ENCODE data around the gene FMNL2. TPM values are rescaled to one million over a fixed set of nuclear protein-coding genes. Genes with fewer than 3 reads are reported as not detected.
A peak's percentile ranks its signal among the peaks of the same experiment; 100 is the strongest.

Gene FMNL2
- total and polyA plus RNA-seq, 2 of the 4 experiments (the other 2 are of a cell fraction) = 10.9 to 11.4 TPM

- ChIA-PET CTCF (no interaction called here), POLR2A (ENCODE audit: unreplicated experiment) (no interaction called here)
Measured at GRCh38 chr2:152322222-152322621, 12.8 kb upstream of the FMNL2 start.

More at GRCh38 chr2:152322222-152322621, 12.8 kb upstream of the FMNL2 start:
- Histone ChIP-seq H2BK15ac (ENCODE audit: low read depth, low read length) (no peak overlapping the region), H2BK120ac (ENCODE audit: low read depth, low read length) (no peak overlapping the region), H3K23ac (ENCODE audit: low read depth, low read length) (no peak overlapping the region), H3K18ac (ENCODE audit: low read depth, low read length) (no peak overlapping the region), H3K14ac (replicated peaks; ENCODE audit: low read depth, low read length) (no peak overlapping the region), H3K56ac (ENCODE audit: extremely low read depth, insufficient read depth, low read length) (no peak overlapping the region), H2AFZ (replicated peaks; ENCODE audit: low read length, poor library complexity) (no peak overlapping the region), H4K8ac (ENCODE audit: low read depth in 2 of 2, low read length in 2 of 2) (no peak overlapping the region), H3K9ac (ENCODE audit: low read depth, low read length) (no peak overlapping the region), H4K20me1 (ENCODE audit: insufficient read depth, low read length) (no peaks in the 10 kb centered on the region), H3K36me3 (ENCODE audit: control insufficient read depth, insufficient read depth, low read length) (no peaks in the 10 kb centered on the region), H3K9me1 (ENCODE audit: insufficient read depth, low read length) (no peaks in the 10 kb centered on the region), H4K91ac (ENCODE audit: insufficient read depth, low read depth, low read length) (no peak overlapping the region), H3K4me1 (ENCODE audit: control insufficient read depth, insufficient read depth, low read length) (peaks cover 3% of the 10 kb centered on the region), H3K27ac (ENCODE audit: insufficient read depth, low read length) (no peak overlapping the region), H3K4ac (ENCODE audit: low read depth, low read length) (peak overlapping the region; percentile 42; the same call in 1 of the 2 replicates), H2BK20ac (ENCODE audit: low read depth, low read length) (no peak overlapping the region), H2BK5ac (ENCODE audit: low read depth, low read length, poor library complexity, severe bottlenecking) (no peak overlapping the region), H4K5ac (ENCODE audit: low read depth, low read length) (no peak overlapping the region), H3K9me3 (ENCODE audit: control insufficient read depth, insufficient read depth, low read length) (no peaks in the 10 kb centered on the region), H2AK9ac (replicated peaks; ENCODE audit: low read depth, low read length, poor library complexity) (no peak overlapping the region), H3K4me3 (ENCODE audit: insufficient read depth, low read depth, low read length) (no peak overlapping the region), H2AK5ac (ENCODE audit: low read depth, low read length) (no peak overlapping the region), H3K79me1 (ENCODE audit: low read depth in 1 of 2, low read length in 2 of 2) (no peaks in the 10 kb centered on the region), H3K27me3 (ENCODE audit: control insufficient read depth, insufficient read depth, low read length) (no peaks in the 10 kb centered on the region), H3K4me2 (ENCODE audit: low read depth, low read length) (no peak overlapping the region)
- ATAC-seq (ENCODE audit: low read depth) = peak; percentile 75
- 0% methylated on average over 1 of the region's 4 CpGs; no CpG with 5 or more reads in 1 of the 2 experiments for WGBS, 2 experiments (ENCODE audit: extremely low coverage in 2 of 2, insufficient read length in 1 of 2)
- in situ Hi-C loops (cut with MboI; ENCODE audit: low sequenced_read_pairs) = no loop called here
- intact Hi-C loops (cut with micrococcal nuclease) = no loop called here
- DNase-seq = no peak
- no peak for TF ChIP-seq BHLHE40 (IDR thresholded peaks at IDR 0.05; ENCODE audit: low read depth, low read length)
- no peak for TF ChIP-seq MAFK (IDR thresholded peaks at IDR 0.05; ENCODE audit: low read depth, low read length)
- TF ChIP-seq RCOR1 (IDR thresholded peaks at IDR 0.05; ENCODE audit: insufficient replicate concordance, low read length) = no peak
- no peak for TF ChIP-seq NFE2L2 (IDR thresholded peaks at IDR 0.05; ENCODE audit: low read depth, low read length)
- TF ChIP-seq CEBPB (IDR thresholded peaks at IDR 0.05; ENCODE audit: low read depth, low read length) = no peak
- TF ChIP-seq RAD21 (IDR thresholded peaks at IDR 0.05; ENCODE audit: low read length) = no peak
- no peak for TF ChIP-seq MAZ (IDR thresholded peaks at IDR 0.05; ENCODE audit: borderline replicate concordance, low read depth, low read length)
- no peak for TF ChIP-seq SMC3 (IDR thresholded peaks at IDR 0.05; ENCODE audit: low read depth, low read length)
- TF ChIP-seq RFX5 (IDR thresholded peaks at IDR 0.05; ENCODE audit: low read depth, low read length) = no peak
- TF ChIP-seq, protein P1, sequence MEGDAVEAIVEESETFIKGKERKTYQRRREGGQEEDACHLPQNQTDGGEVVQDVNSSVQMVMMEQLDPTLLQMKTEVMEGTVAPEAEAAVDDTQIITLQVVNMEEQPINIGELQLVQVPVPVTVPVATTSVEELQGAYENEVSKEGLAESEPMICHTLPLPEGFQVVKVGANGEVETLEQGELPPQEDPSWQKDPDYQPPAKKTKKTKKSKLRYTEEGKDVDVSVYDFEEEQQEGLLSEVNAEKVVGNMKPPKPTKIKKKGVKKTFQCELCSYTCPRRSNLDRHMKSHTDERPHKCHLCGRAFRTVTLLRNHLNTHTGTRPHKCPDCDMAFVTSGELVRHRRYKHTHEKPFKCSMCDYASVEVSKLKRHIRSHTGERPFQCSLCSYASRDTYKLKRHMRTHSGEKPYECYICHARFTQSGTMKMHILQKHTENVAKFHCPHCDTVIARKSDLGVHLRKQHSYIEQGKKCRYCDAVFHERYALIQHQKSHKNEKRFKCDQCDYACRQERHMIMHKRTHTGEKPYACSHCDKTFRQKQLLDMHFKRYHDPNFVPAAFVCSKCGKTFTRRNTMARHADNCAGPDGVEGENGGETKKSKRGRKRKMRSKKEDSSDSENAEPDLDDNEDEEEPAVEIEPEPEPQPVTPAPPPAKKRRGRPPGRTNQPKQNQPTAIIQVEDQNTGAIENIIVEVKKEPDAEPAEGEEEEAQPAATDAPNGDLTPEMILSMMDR (conservative IDR thresholded peaks at IDR 0.05; ENCODE audit: low read depth, low read length) = no peak
- TF ChIP-seq CHD1 (IDR thresholded peaks at IDR 0.05; ENCODE audit: low read depth, low read length) = no peak
- no peak for TF ChIP-seq ELK1 (IDR thresholded peaks at IDR 0.05; ENCODE audit: borderline replicate concordance, low read depth, low read length)
- no peak for TF ChIP-seq MXI1 (IDR thresholded peaks at IDR 0.05; ENCODE audit: borderline replicate concordance, low read depth, low read length)
- TF ChIP-seq POLR2A (IDR thresholded peaks at IDR 0.05; ENCODE audit: low read depth, low read length) = no peak
- no peak for TF ChIP-seq FOS (IDR thresholded peaks at IDR 0.05; ENCODE audit: low read depth, low read length)
- TF ChIP-seq, protein P2, sequence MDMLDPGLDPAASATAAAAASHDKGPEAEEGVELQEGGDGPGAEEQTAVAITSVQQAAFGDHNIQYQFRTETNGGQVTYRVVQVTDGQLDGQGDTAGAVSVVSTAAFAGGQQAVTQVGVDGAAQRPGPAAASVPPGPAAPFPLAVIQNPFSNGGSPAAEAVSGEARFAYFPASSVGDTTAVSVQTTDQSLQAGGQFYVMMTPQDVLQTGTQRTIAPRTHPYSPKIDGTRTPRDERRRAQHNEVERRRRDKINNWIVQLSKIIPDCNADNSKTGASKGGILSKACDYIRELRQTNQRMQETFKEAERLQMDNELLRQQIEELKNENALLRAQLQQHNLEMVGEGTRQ (IDR thresholded peaks at IDR 0.05; ENCODE audit: low read depth, low read length) = no peak
- BruUV-seq (replicated peaks) = no TSS peak
- dilution Hi-C loops (cut with HindIII; ENCODE audit: low sequenced_read_pairs, unreplicated experiment) = no loop called here

All from IMR-90 (cell line).